ENCODE measurements around the gene AREG.

DNA sequence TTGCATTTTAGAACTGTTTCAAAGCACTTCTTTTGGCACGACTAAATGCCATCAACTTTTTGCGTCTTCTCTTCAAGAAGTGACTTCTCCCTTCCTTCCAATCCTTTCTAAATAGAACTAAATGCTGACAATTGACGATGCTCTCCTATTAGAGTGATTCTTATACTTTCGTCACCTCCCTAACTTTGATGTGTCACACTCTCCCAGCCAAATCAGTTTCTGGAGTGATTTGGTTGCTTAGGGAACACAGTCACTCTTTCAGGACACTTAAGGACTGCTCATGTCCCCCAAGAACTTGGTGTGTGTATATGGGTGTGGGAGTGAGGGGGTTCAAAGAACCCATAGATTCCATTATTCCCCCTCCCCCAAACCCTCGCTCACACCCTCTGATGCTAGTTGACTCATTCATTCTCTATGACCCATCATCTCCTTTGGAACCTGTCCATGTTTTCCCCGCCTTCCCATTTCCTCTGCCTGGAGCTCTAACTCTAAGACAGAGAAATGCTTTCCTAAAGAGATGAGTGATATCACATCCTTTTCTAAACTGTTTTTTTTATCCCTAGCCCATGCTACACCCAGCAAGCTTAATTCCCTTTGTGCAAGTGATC lies 26.8 kb upstream of the AREG start:
- TF ChIP-seq, protein P1, sequence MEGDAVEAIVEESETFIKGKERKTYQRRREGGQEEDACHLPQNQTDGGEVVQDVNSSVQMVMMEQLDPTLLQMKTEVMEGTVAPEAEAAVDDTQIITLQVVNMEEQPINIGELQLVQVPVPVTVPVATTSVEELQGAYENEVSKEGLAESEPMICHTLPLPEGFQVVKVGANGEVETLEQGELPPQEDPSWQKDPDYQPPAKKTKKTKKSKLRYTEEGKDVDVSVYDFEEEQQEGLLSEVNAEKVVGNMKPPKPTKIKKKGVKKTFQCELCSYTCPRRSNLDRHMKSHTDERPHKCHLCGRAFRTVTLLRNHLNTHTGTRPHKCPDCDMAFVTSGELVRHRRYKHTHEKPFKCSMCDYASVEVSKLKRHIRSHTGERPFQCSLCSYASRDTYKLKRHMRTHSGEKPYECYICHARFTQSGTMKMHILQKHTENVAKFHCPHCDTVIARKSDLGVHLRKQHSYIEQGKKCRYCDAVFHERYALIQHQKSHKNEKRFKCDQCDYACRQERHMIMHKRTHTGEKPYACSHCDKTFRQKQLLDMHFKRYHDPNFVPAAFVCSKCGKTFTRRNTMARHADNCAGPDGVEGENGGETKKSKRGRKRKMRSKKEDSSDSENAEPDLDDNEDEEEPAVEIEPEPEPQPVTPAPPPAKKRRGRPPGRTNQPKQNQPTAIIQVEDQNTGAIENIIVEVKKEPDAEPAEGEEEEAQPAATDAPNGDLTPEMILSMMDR (IDR thresholded peaks at IDR 0.05): no peak
- TF ChIP-seq POLR2AphosphoS5 (IDR thresholded peaks at IDR 0.05) (no peak), EP300 (IDR thresholded peaks at IDR 0.05) (no peak), POLR2A (IDR thresholded peaks at IDR 0.05) (no peak)
